Panc1 (cell line): ENCODE measurements around the gene OSER1. TPM values are rescaled to one million over a fixed set of nuclear protein-coding genes. Genes with fewer than 3 reads are reported as not detected.

Source experiments
- ATAC-seq: fragments of 200-7000 bp; cut with Tn5 transposase; 2 replicates; pipeline ENCODE4 v1.9.1; 2020; ENCODE audit warnings: mild to moderate bottlenecking, moderate library complexity
- BruUV-seq: library from RNA; stranded (reverse); fragments of 400-500 nt; replicated peaks from 2 replicates; lab custom pipeline; 2021; lab: Mats Ljungman, UMichigan
- CTCF ChIA-PET: fragments of 300-600 bp; sonication (Branson Sonifier 250); formaldehyde crosslinking; loops from one replicate; lab custom pipeline; 2022; ENCODE audit warnings: antibody characterized with exemption; lab: Charles Lee
- POLR2A ChIA-PET: fragments of 300-600 bp; sonication (Branson Sonifier 250); formaldehyde crosslinking; loops from one replicate; lab custom pipeline; 2022; ENCODE audit warnings: antibody characterized with exemption; lab: Charles Lee
- DNase-seq: peaks from one replicate; pipeline ENCODE4 v3.0.0-alpha.2; 2010; ENCODE audit warnings: low read depth, low spot score
- H3K27ac ChIP-seq: 2 replicates; pipeline ENCODE4 v1.5.1; 2011; ENCODE audit warnings: mild to moderate bottlenecking, low read length, inconsistent platforms
- H3K27me3 ChIP-seq: fragments of 200-500 bp; sonication (Bioruptor generic); 2 replicates; pipeline ENCODE4 v1.6.0; 2014; ENCODE audit warnings: low read length, inconsistent platforms; ENCODE audit not compliant: control insufficient read depth, insufficient read depth
- H3K36me3 ChIP-seq: fragments of 200-500 bp; sonication (Bioruptor generic); 2 replicates; pipeline ENCODE4 v1.5.1; 2014; ENCODE audit warnings: inconsistent platforms, mild to moderate bottlenecking, low read length, moderate library complexity; ENCODE audit not compliant: control insufficient read depth, insufficient read depth
- H3K4me1 ChIP-seq: 2 replicates; pipeline ENCODE4 v1.5.1; 2011; ENCODE audit warnings: inconsistent platforms, mild to moderate bottlenecking, low read length, moderate library complexity; ENCODE audit not compliant: control insufficient read depth, insufficient read depth
- H3K4me3 ChIP-seq, 2 experiments: 2 replicates each; pipeline ENCODE4 v1.5.1; 2011 to 2012; ENCODE audit warnings: low read depth in 2 of 2, low read length in 2 of 2, mild to moderate bottlenecking in 2 of 2, inconsistent platforms in 1 of 2, moderate library complexity in 1 of 2
- H3K9me3 ChIP-seq: fragments of 200-500 bp; sonication (Bioruptor generic); 2 replicates; pipeline ENCODE4 v1.5.1; 2014; ENCODE audit warnings: low read depth, mild to moderate bottlenecking, inconsistent platforms, low read length, moderate library complexity; ENCODE audit not compliant: control insufficient read depth, insufficient read depth
- POLR2AphosphoS5 ChIP-seq: IDR thresholded peaks from 2 replicates; pipeline ENCODE4 v1.6.1; 2012; ENCODE audit warnings: mild to moderate bottlenecking, low read depth, low read length, moderate library complexity
- SIN3A ChIP-seq: IDR thresholded peaks from 2 replicates; pipeline ENCODE4 v1.6.1; 2012; ENCODE audit warnings: low read depth, mild to moderate bottlenecking, low read length, moderate library complexity, borderline replicate concordance; ENCODE audit not compliant: insufficient read depth
- TCF7L2 ChIP-seq: IDR thresholded peaks from 2 replicates; pipeline ENCODE4 v1.6.1; 2011; ENCODE audit warnings: mild to moderate bottlenecking, low read depth, low read length, inconsistent platforms
- in situ Hi-C: cut with HindIII; loops from 2 replicates; pipeline ENCODE4 v1.10.0; 2016; ENCODE audit warnings: low sequenced_read_pairs, low pct_unique_long_range_greater_than_20kb
- intact Hi-C: fragments of 100-400 bp; cut with micrococcal nuclease; formaldehyde crosslinking; loops from one replicate; pipeline ENCODE4 v1.10.0; 2022; ENCODE audit not compliant: unreplicated experiment
- total RNA-seq: library from RNA; stranded (reverse); gene quantifications from one replicate; pipeline ENCODE4 v1.2.1, GENCODE V29; 2021; ENCODE audit not compliant: unreplicated experiment
- TF ChIP-seq, protein P1 (sequence below): fragments of 450-650 bp; IDR thresholded peaks from 2 replicates; pipeline ENCODE4 v1.5.1; 2017; ENCODE audit warnings: mild to moderate bottlenecking
- TF ChIP-seq, protein P2 (sequence below), 2 experiments: IDR thresholded peaks; 2 replicates each; pipeline ENCODE4 v1.6.1; 2011 to 2012; ENCODE audit warnings: low read depth in 2 of 2, control low read depth in 1 of 2, low read length in 1 of 2, mild to moderate bottlenecking in 1 of 2, moderate library complexity in 1 of 2; ENCODE audit not compliant: insufficient read depth in 1 of 2

OSER1 gene
- total RNA-seq, 1 experiment from 2014 or later, result 37.8 TPM

DNA sequence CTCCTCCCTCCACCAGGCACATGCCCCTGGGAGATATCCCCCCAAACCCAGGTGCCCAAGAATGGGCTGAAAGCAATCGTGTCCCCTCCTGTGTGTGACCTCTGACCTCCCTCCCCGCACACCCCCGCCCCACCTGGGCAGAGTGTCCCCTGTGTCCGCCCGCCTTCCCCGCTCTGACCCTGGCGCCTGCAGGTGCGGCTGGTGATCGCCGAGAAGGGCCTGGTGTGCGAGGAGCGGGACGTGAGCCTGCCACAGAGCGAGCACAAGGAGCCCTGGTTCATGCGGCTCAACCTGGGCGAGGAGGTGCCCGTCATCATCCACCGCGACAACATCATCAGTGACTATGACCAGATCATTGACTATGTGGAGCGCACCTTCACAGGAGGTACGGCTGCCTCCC lies 46.4 kb upstream of the OSER1 start:
- no TSS peak for BruUV-seq
- no peak for DNase-seq
- in situ Hi-C loops, result no loop called here
- no peaks in the 10 kb centered on the region for H3K27me3 ChIP-seq
- H3K27ac ChIP-seq, result no peak overlapping the region
- H3K9me3 ChIP-seq, result no peaks in the 10 kb centered on the region
- intact Hi-C loops, result no loop called here
- no peaks in the 10 kb centered on the region for H3K4me1 ChIP-seq
- H3K4me3 ChIP-seq, result no peak overlapping the region
- no peak for ATAC-seq
- H3K36me3 ChIP-seq, result no peaks in the 10 kb centered on the region
- ChIA-PET POLR2A (no interaction called here), CTCF (no interaction called here)
- no peak for TF ChIP-seq TCF7L2
- no peak for TF ChIP-seq POLR2AphosphoS5
- TF ChIP-seq, protein P1, sequence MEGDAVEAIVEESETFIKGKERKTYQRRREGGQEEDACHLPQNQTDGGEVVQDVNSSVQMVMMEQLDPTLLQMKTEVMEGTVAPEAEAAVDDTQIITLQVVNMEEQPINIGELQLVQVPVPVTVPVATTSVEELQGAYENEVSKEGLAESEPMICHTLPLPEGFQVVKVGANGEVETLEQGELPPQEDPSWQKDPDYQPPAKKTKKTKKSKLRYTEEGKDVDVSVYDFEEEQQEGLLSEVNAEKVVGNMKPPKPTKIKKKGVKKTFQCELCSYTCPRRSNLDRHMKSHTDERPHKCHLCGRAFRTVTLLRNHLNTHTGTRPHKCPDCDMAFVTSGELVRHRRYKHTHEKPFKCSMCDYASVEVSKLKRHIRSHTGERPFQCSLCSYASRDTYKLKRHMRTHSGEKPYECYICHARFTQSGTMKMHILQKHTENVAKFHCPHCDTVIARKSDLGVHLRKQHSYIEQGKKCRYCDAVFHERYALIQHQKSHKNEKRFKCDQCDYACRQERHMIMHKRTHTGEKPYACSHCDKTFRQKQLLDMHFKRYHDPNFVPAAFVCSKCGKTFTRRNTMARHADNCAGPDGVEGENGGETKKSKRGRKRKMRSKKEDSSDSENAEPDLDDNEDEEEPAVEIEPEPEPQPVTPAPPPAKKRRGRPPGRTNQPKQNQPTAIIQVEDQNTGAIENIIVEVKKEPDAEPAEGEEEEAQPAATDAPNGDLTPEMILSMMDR, result no peak
- no peak for TF ChIP-seq SIN3A
- TF ChIP-seq, protein P2, sequence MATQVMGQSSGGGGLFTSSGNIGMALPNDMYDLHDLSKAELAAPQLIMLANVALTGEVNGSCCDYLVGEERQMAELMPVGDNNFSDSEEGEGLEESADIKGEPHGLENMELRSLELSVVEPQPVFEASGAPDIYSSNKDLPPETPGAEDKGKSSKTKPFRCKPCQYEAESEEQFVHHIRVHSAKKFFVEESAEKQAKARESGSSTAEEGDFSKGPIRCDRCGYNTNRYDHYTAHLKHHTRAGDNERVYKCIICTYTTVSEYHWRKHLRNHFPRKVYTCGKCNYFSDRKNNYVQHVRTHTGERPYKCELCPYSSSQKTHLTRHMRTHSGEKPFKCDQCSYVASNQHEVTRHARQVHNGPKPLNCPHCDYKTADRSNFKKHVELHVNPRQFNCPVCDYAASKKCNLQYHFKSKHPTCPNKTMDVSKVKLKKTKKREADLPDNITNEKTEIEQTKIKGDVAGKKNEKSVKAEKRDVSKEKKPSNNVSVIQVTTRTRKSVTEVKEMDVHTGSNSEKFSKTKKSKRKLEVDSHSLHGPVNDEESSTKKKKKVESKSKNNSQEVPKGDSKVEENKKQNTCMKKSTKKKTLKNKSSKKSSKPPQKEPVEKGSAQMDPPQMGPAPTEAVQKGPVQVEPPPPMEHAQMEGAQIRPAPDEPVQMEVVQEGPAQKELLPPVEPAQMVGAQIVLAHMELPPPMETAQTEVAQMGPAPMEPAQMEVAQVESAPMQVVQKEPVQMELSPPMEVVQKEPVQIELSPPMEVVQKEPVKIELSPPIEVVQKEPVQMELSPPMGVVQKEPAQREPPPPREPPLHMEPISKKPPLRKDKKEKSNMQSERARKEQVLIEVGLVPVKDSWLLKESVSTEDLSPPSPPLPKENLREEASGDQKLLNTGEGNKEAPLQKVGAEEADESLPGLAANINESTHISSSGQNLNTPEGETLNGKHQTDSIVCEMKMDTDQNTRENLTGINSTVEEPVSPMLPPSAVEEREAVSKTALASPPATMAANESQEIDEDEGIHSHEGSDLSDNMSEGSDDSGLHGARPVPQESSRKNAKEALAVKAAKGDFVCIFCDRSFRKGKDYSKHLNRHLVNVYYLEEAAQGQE (IDR thresholded peaks at IDR 0.05; ENCODE audit: insufficient read depth in 1 of 2, low read depth in 2 of 2, low read length in 1 of 2), result no peak

DNA sequence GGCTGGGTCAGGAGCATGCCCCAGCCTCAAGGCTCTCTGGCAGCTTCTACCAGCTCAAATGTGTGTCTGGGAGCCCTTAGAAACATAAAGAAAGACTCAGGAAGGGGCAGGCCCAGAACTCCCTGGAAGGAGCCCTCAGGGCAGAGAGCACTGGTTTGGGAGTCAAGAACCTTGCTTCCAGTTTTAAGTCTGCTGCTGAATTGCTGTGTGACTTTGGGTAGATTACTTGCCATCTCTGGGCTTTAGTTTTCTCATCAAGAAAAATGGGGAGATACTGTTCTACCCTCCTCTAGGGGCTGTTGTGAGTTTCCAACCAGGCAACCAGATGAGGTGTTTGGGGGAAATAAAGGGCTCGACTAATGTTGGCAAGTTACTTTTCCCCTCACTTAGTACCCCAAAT lies 45.4 kb upstream of the OSER1 start:
- intact Hi-C loops (no loop called here), in situ Hi-C loops (no loop called here)
- DNase-seq (no peak), ATAC-seq (no peak)
- Histone ChIP-seq H3K4me3 (no peak overlapping the region), H3K36me3 (no peaks in the 10 kb centered on the region), H3K27me3 (no peaks in the 10 kb centered on the region), H3K9me3 (no peaks in the 10 kb centered on the region), H3K4me1 (no peaks in the 10 kb centered on the region), H3K27ac (no peak overlapping the region)
- TF ChIP-seq TCF7L2, result no peak
- no peak for TF ChIP-seq SIN3A
- no peak for TF ChIP-seq POLR2AphosphoS5
- TF ChIP-seq, protein P2 (IDR thresholded peaks at IDR 0.05; ENCODE audit: insufficient read depth in 1 of 2, low read depth in 2 of 2, low read length in 1 of 2), result no peak
- TF ChIP-seq, protein P1, result no peak
- no TSS peak for BruUV-seq
- ChIA-PET CTCF (no interaction called here), POLR2A (interaction anchor here (0.6 kb wide), 1 partner anchor 213 kb away, joined by 12 read pairs; no protein-coding TSS in a partner anchor)
